NAMALWA (cell line): ENCODE data around the gene CAPN11.

ENCODE experiments used
- DNase-seq: peaks from one replicate; pipeline ENCODE4 v3.0.0-alpha.2; 2015; ENCODE audit warnings: low spot score

CAPN11 gene

GRCh38 chr6:44156494-44157151, 2.0 kb upstream of the CAPN11 start:
- no peak for DNase-seq

DNA sequence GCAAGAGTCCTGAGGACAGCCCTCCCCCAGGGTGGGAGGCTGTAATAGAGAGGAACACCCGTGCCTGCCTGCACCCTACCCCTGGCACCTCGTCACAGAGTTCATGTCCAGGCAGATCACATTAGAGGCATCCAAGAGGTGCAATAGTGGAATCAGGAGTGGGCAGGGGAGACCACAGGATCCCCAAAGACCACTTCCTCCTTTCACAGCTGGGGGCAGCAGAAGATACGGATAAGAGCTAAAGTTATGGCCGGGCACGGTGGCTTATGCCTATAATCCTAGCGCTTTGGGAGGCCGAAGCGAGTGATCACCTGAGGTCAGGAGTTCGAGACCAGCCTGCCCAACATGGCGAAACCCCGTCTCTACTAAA, 1.5 kb upstream of the CAPN11 start:
- no peak for DNase-seq

DNA sequence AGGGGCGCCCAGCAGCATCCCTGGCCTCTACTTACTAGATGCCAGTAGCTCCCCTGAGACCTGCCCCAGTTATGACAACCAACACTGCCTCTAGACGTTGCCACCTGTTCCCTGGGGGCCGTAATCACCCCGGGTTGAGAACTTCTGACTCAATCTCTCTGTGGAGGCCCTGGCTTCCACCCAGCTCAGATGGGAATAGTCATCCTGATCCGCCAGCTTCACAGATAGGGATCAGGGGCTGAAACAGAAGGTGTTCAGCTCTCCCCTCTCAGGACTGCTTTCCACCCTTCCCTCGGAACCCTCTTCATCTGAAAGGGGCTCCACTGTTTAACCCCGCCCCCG, 3.3 kb downstream of the CAPN11 start:
- DNase-seq = no peak

- no peak for DNase-seq
Measured at GRCh38 chr6:44162876-44163625, 4.4 kb downstream of the CAPN11 start.

DNA sequence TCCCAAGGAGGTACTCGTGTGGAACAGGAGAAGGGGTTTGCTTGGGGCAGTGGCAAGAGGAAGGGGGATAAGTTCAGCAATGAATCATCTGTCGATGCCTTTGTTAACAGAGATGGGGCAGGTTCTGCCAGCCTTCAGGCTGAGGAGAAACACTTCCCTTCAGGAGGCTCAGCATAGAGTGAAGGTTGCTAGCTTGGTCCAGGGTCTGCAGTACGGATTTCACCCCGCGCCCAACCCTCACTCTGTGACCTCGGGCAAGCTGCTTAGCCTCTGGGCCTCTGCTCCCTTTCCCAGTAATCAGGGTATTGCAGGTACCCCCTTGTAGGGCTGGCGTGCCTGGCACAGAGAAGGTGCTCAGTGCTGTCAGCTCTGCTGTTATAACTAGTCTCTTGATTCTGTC, 7.5 kb downstream of the CAPN11 start:
- DNase-seq = no peak

DNA sequence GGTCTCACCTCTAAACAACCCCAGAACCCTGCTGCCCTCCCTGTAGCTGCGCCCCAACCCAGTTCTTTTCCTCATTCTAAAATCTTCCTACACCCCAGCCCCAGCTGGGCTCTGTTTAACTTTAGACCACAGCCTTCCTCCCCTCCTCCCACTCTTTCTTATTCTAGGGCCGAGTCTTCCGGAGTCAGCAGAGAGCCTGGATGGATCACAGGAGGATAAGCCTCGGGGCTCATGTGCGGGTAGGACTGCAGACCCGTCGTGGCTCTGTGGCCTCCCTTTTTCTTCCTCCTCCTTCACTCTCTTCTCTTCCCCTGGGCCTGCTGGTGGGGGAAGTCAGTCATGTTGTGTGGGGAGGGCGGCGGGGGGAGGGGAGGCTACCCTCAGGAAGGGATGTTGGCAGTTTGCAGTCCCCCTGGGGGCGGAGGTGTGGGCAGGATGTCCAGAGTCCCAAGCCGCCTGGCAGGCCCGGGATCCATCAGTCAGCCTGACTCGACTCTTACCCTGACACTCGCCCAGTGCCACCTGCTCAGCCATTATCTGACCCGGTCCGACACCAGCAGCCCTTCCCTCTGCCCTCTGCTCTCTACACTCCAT, 8.1 kb downstream of the CAPN11 start:
- DNase-seq = no peak

DNA sequence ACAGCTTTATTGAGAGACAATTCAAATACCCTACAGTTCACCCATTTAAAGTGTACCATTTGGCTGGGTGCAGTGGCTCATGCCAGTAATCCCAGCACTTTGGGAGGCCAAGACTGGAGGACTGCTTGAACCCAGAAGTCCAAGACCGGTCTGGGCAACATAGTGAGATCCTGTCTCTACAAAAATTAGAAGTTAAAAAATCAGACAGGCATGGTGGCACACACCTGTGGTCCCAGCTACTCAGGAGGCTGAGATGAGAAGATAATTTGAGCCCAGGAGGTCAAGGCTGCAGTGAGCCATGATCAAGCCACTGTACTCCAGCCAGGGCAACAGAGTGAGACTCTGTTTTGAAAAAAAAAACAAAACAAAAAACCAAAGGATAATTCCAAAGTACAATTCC, 8.9 kb downstream of the CAPN11 start:
- no peak for DNase-seq

DNA sequence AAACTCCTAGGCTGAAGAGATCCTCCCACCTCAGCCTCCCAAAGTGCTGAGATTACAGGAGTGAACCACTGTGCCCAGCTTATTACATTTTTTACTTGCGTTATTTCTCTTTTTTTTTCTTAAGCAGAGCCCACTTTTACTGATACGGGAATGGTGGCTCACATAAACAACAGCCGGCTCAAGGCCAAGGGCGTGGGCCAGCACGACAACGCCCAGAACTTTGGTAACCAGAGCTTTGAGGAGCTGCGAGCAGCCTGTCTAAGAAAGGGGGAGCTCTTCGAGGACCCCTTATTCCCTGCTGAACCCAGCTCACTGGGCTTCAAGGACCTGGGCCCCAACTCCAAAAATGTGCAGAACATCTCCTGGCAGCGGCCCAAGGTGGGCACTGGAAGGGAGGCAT, 10.5 kb downstream of the CAPN11 start:
- no peak for DNase-seq

DNA sequence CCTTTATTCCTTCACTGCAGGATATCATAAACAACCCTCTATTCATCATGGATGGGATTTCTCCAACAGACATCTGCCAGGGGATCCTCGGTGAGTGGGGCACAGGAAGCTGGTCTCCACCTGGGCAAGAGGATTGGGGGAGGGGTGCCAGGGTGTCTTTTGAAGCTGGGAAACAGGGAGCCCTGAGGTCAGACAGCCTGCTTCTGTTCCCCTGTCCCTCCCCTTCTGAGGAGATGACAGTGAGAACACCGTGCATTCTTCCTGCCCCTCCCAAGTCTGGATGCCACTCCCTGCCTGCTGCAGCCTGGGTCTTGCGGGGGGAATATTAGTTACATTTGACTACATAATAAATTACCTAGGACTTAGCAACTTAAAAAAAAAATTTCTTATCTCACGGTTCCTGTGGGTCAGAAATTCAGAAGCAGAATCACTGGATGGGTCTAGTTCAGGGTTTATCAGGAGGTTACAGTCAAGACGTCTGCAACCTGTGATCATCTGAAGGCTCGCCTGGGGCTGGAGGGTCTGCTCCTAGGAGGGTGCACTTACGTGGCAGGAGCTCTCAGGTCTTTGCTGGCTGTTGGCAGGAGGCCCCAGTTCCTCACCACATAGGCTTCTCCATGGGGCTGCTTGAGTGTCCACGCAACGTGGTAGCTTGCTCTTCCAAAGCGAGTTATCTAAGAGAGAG, 11.4 kb downstream of the CAPN11 start:
- DNase-seq = no peak

- no peak for DNase-seq
Measured at GRCh38 chr6:44171899-44172546, 13.4 kb downstream of the CAPN11 start.

- peak; percentile 86 for DNase-seq
Measured at GRCh38 chr6:44172731-44173500, 14.3 kb downstream of the CAPN11 start.

- no peak for DNase-seq
Measured at GRCh38 chr6:44176130-44176761, 17.6 kb downstream of the CAPN11 start.

GRCh38 chr6:44176762-44177509, 18.3 kb downstream of the CAPN11 start:
- DNase-seq = peak; percentile 67

DNA sequence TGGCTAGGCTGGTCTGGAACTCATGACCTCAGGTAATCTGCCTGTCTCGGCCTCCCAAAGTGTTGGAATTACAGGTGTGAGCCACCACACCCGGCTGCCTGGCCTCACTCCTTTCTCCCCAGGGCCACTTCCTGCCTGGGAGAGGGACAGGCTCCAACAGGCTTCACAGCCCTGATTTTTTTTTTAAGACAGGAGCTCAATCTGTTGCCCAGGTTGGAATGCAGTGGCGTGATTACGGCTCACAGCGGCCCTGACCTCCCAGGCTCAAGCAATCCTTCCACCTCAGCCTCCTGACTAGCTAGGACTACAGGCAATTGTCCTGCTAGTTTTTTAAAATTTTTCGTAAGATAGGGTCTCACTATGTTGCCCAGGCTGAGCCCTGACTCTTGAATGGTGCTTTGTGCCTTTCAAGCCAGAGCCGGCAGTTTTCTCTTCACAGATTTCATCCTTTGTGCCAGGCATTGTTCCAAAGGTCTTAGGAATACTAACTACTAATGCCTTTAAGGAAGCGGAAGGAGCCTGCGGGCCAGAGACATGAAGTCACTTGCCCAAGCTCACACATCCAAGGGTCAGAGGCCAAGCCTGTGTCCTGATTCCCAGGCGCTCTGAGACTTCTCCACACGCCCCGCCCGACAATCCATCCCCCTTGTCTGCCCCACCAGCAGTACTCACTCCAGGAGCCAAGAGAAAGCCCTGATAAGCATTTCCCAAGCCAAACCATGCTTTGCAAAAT, 19.2 kb downstream of the CAPN11 start:
- DNase-seq = no peak

GRCh38 chr6:44178424-44179071, 19.9 kb downstream of the CAPN11 start:
- DNase-seq = no peak

- DNase-seq = no peak
Measured at GRCh38 chr6:44179072-44179536, 20.5 kb downstream of the CAPN11 start.

- no peak for DNase-seq
Measured at GRCh38 chr6:44179648-44180047, 21.0 kb downstream of the CAPN11 start.

DNA sequence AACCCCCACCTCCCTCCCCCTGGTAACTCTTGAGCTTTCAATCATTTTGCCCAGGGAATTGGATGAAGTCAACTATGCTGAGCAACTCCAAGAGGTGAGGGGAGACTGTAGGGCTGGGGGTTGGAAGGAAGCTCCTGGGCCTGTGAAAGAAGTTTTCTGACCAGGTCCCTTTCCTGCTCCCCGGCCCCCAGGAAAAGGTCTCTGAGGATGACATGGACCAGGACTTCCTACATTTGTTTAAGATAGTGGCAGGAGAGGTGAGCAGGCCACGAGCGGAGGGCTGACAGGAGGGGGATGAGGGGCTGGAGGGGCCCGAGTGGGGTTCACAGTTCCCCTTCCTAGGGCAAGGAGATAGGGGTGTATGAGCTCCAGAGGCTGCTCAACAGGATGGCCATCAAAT, 21.8 kb downstream of the CAPN11 start:
- DNase-seq = peak; percentile 25

DNA sequence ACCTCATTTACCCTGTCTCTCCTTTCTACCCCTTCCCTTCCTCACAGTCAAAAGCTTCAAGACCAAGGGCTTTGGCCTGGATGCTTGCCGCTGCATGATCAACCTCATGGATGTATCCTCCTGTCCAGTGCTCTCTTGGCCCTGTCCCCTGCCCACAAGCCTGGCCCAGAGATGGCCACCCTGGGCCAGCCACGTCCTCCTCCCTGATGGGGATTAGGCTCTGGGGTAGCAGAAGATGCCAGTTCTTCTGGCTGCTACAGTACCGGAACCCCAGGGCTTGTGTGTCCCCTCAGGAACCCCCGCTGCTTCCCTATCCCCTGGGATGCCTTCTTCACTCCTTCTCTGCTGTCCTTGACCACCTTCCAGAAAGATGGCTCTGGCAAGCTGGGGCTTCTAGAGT, 22.3 kb downstream of the CAPN11 start:
- peak; percentile 25 for DNase-seq
